IPS-15b (cell line): ENCODE results near the gene RASSF8.

ENCODE experiments used
- H3K27me3 ChIP-seq: one replicate; pipeline ENCODE4 v1.6.1; 2013; ENCODE audit warnings: low read length; ENCODE audit not compliant: control insufficient read depth, insufficient read depth
- H3K36me3 ChIP-seq: one replicate; pipeline ENCODE4 v1.6.1; 2013; ENCODE audit warnings: low read length; ENCODE audit not compliant: control insufficient read depth, insufficient read depth
- H3K4me1 ChIP-seq: one replicate; pipeline ENCODE4 v1.6.1; 2013; ENCODE audit warnings: mild to moderate bottlenecking, low read length; ENCODE audit not compliant: control insufficient read depth, insufficient read depth
- H3K4me3 ChIP-seq: one replicate; pipeline ENCODE4 v1.5.1; 2013; ENCODE audit warnings: low read depth, low read length
- H3K9ac ChIP-seq: one replicate; pipeline ENCODE4 v1.6.1; 2013; ENCODE audit warnings: low read depth, mild to moderate bottlenecking, low read length
- H3K9me3 ChIP-seq: one replicate; pipeline ENCODE4 v1.6.1; 2013; ENCODE audit warnings: mild to moderate bottlenecking, low read length; ENCODE audit not compliant: control insufficient read depth, insufficient read depth

Gene RASSF8

DNA sequence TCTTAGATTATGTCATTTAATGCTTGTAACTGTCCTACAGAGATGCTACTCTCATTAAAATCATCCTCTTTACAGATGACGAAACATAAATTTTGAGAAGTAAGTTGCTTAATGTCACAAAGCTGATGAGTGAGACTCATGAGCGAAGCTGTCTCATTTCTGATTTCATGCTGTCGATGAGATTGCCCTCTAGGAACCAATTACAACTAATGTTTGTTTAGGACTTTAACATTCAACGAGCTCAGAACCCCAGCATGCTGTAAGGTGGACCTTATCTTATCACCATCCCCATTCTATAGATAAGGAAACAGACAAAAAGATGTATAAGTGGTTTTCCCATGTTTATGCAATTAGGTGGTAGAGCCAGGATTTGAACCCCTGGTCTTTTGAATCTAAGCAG, 143.3 kb downstream of the RASSF8 start:
- Histone ChIP-seq H3K27me3 (no peaks in the 10 kb centered on the region), H3K9ac (no peak overlapping the region), H3K4me3 (no peak overlapping the region), H3K9me3 (no peaks in the 10 kb centered on the region), H3K36me3 (no peaks in the 10 kb centered on the region), H3K4me1 (no peaks in the 10 kb centered on the region)

DNA sequence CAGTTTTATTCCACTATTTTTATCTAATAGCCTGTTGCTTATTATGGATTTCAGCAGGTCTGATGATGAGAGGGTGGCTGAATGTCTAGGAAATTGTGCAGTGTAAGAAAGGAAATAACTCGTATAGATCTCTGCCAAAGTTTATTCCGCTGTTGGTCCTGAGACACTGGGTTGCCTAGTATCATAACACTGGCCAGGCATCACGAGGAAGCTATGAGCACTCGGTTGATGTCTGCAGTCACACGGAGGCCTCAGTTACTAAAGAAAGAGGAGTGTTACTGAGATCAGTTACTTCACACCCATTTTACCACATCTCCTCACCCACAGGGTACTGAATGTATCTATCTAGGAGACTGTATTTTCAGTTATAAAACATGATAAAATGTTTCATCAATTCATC, 144.5 kb downstream of the RASSF8 start:
- H3K27me3 ChIP-seq: no peaks in the 10 kb centered on the region
- H3K4me3 ChIP-seq: no peak overlapping the region
- no peaks in the 10 kb centered on the region for H3K4me1 ChIP-seq
- no peaks in the 10 kb centered on the region for H3K9me3 ChIP-seq
- H3K9ac ChIP-seq: no peak overlapping the region
- H3K36me3 ChIP-seq: no peaks in the 10 kb centered on the region

DNA sequence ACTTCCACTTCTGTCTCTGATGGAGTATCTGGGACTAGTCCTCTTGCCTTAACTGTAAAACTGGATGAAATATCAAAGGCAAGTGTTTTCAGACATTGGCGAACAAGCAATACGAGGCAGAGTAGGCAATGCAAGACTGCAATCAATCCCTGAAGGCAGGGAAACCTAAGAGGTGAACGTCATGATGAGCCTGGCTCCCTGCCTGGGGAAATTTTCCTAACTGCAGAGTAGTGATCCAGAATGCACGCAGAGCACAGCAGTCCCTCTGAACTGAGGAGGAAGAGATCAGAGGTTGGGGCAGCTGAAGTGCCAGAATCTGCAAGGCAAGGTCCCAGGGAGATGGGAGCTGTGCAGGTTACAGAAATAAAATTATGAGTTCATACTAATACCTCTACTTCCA, 147.9 kb downstream of the RASSF8 start:
- Histone ChIP-seq H3K9ac (no peak overlapping the region), H3K36me3 (no peaks in the 10 kb centered on the region), H3K4me1 (peaks cover 16% of the 10 kb centered on the region), H3K4me3 (no peak overlapping the region), H3K27me3 (no peaks in the 10 kb centered on the region), H3K9me3 (no peaks in the 10 kb centered on the region)

DNA sequence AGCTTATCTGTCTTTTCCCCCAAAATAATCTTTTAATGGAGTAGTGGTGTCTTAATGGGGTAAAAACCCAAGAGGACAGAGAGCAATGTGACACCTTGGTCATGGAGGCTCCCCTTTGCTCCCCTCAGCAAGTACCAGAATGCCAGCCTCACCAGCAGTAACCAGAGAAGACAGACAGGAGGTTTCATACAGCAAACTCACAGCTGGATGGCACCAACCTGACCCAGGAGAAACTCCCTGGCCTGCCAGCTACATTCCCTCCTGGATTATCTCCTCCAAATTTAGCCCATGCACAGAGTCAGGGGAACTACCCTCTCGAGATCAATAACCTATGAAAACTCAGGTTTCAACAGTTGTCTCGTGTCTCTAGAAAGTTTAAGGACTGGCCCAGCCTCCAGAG, 150.4 kb downstream of the RASSF8 start:
- Histone ChIP-seq H3K9me3 (no peaks in the 10 kb centered on the region), H3K36me3 (no peaks in the 10 kb centered on the region), H3K4me3 (no peak overlapping the region), H3K27me3 (no peaks in the 10 kb centered on the region), H3K4me1 (peaks cover 29% of the 10 kb centered on the region), H3K9ac (no peak overlapping the region)

DNA sequence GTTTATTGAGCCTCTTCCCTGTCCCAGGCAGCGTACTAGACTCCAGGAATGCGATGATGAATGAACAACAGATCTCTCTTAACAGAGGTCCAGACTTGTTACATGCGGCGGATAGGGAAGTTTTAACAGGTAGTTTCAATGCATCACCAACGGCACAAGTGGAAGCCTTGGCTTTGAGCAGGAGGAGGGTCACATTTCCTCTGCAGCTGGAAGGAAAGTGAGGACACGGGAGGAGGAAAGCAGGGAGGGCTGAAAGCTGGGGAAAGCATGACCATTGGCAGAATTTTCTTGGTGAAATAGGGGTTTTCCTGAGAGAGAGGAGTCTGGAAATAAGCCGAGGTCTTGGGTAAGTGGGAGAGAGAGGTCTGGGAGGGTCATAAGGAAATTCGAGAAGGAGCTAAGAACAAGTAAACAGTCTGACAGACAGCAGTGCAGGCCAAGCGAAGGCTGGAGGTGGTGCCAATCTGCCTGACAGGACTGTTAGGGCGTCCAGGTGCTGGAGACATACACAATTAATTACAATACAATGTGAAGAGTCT, 150.9 kb downstream of the RASSF8 start:
- Histone ChIP-seq H3K9ac (no peak overlapping the region), H3K9me3 (no peaks in the 10 kb centered on the region), H3K27me3 (no peaks in the 10 kb centered on the region), H3K4me1 (peaks cover 29% of the 10 kb centered on the region), H3K4me3 (no peak overlapping the region), H3K36me3 (no peaks in the 10 kb centered on the region)

DNA sequence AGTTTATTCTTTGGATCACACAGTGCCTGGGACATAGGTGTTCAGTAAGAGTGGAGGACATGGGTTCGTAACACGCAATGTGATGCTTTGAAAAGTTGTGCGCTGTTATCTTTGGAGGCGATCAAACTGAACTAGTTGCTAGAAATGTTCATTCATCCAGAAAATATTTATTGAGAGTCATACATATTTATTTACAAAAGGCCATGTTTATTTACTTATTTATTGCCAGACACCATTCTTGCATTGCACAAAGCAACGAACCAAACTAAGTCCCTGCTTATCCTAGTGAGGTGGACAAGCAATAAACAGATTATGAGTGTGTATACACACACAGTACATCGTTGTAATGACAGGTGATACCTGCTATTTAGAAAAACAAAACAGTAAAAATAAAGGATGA, 153.8 kb downstream of the RASSF8 start:
- H3K9ac ChIP-seq: no peak overlapping the region
- H3K27me3 ChIP-seq: peaks cover 25% of the 10 kb centered on the region
- H3K36me3 ChIP-seq: no peaks in the 10 kb centered on the region
- no peaks in the 10 kb centered on the region for H3K9me3 ChIP-seq
- peaks cover 33% of the 10 kb centered on the region for H3K4me1 ChIP-seq
- no peak overlapping the region for H3K4me3 ChIP-seq

DNA sequence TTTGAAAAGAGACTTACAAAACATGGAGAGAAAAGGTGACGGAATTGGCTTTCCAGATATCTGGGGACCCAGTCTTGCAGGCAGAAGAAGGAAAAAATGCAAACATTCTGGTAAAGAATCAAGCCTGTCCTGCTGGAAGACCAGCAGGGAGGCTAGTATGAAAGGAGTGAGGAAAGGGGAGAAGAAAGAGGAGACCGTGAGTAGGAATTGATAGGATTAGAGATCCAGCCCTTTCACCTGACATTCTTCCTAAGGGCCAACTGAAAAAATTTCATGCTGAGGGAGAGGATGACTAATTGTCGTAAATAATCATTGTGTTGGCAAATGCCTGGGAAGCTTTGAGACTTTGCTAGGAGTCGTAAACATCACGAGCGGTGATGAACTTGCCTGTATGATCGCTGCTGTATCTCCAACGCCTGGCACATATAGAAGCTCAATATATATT, 154.2 kb downstream of the RASSF8 start:
- Histone ChIP-seq H3K9ac (no peak overlapping the region), H3K9me3 (no peaks in the 10 kb centered on the region), H3K27me3 (peaks cover 28% of the 10 kb centered on the region), H3K4me3 (peak overlapping the region; percentile 57), H3K36me3 (no peaks in the 10 kb centered on the region), H3K4me1 (peaks cover 33% of the 10 kb centered on the region)

DNA sequence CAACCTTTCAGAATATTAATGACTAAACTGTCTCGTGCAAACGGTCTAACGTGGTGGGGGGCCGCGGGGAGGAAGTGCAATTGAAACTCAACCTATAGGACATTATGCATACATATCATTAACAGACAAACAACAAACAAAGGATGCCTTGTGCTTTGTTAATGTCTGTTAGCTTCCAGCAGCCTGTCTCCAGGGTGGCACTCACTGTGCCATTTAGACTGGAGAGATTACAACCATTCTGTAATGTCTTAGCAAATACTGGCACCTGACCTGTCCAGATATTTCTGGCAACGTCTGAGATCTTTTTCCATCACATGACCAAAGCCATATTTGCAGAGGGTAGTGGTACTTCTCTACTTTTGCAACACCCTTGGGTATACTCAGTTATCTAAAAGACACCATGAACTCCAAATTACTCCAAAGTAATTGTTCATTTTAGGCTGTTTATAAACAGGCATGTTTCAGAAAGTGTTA, 154.7 kb downstream of the RASSF8 start:
- peak overlapping the region; percentile 17 for H3K9ac ChIP-seq
- H3K36me3 ChIP-seq: no peaks in the 10 kb centered on the region
- peaks cover 33% of the 10 kb centered on the region for H3K4me1 ChIP-seq
- no peaks in the 10 kb centered on the region for H3K9me3 ChIP-seq
- peak overlapping the region; percentile 57 for H3K4me3 ChIP-seq
- peaks cover 31% of the 10 kb centered on the region for H3K27me3 ChIP-seq

DNA sequence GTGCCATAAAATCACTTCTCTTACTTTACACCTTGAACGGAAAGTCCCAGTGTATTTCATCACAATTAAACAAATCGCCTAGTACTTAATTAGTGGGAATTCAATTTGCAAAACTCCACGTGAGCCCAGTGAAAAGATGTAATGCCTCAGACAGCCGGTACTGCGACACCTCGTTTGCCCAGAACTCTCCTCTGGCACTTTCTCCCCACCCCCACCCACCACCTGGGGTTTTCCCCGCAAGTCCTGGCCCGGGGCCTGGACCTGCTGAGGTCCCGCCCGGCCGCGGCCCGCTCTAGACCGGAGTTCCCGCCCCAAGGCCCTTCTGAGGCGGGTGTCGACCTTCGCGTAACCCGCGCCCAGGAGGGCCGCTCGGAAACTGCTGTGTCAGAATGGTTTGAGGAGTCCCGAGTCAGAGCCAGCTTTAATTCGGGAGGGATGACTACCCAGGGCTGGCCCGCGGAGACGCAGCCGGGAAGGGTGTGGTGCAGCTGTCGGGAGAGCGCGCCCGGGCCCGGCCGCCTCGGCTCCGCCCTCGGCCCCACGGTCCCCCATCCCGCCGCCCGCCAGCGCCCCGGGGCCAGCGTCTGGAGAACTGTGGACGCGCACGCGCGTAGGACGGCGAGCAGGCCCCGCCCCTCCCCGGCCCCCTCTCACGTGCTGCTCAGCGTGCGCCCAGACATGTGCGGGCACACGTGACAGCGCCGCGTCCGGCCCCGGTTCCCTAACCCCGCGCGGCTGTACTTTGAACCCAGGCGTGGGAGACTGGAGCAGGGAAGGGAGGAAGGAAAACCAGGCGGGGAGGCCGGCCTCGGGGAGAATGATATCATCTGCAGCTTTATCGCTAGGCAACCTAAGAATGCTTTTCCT, 155.6 kb downstream of the RASSF8 start:
- peak overlapping the region; percentile 57 for H3K4me3 ChIP-seq
- H3K9ac ChIP-seq: peak overlapping the region; percentile 17
- peaks cover 32% of the 10 kb centered on the region for H3K27me3 ChIP-seq
- H3K36me3 ChIP-seq: no peaks in the 10 kb centered on the region
- H3K4me1 ChIP-seq: peaks cover 31% of the 10 kb centered on the region
- no peaks in the 10 kb centered on the region for H3K9me3 ChIP-seq

DNA sequence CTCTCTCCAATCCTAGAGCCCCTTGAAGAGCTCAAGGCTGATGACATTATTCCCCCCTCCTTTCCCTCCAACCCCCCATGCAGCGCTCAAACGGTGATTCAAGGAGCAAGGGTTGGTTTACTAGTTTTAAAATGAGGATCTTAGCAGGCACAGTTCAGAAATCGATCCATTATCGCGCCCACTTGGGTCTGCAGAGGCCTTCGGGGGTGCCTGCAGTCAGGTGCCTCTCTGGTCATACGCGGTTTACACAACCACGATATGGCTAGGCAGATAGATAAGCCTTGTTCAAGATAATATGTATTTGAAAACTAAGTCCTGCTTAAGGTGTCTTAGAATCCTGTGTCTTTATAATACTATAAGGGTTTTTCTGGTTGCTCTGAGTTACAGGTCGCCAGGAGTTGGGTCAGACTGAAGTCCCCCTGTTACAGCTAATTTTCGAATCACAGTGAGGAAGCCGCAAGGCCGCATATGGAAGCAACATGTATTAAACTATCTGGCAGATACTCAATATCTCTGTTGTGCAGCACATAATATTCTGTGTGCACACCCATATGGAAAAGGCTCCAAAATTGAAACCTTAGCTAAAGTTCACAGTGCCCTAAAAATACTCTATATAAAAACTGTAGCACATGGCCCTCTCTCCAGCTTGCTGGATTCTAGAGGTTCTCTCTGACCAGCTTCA, 156.4 kb downstream of the RASSF8 start:
- Histone ChIP-seq H3K4me1 (peaks cover 24% of the 10 kb centered on the region), H3K27me3 (peaks cover 38% of the 10 kb centered on the region), H3K9me3 (no peaks in the 10 kb centered on the region), H3K36me3 (no peaks in the 10 kb centered on the region), H3K4me3 (peak overlapping the region; percentile 38), H3K9ac (no peak overlapping the region)

DNA sequence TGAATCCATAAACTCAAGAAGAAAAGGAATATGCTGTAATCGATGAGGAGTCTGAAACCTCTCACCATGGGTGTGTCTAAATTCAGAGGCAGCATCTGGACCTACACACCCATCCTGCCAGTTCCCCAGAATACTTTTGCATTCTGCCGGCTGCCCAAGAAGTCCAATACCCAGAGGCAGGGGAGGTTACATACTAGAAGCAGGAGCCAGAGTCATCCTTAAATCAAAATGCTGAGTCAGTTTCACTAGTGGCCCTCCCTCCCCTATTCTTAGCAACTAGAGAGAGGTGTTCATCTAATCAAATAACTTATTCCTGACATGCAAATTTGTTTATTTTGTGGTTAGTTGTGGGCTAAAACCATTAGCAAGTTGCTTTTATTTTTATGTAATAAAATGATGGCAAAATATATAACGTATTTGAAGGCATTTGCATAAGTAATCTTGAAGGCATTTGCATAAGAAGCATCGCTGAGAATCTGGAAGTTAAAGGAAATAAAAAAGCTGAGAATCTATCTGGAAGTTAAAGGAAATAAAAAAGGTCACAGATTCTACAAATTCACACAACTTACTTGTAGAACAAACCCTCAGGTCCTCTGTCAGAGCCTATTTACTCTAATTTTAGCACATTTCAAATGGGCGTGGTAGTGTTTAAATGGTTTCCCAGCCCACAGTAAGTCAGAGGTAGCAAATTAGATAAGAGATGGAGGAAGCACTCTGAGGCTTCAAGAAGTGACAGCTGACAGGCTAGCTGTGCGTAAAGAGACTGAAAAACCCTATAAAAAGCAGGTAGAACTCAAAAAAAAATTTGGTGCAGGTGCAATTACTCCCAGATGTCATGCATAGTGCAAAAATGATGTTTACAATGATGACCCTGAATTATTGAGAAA, 158.6 kb downstream of the RASSF8 start:
- peaks cover 18% of the 10 kb centered on the region for H3K4me1 ChIP-seq
- H3K27me3 ChIP-seq: peaks cover 60% of the 10 kb centered on the region
- no peak overlapping the region for H3K9ac ChIP-seq
- H3K9me3 ChIP-seq: no peaks in the 10 kb centered on the region
- H3K36me3 ChIP-seq: no peaks in the 10 kb centered on the region
- H3K4me3 ChIP-seq: no peak overlapping the region
